ENCODE measurements around the gene GAS6. TPM values are rescaled to one million over a fixed set of nuclear protein-coding genes. Genes with fewer than 3 reads are reported as not detected.

GAS6 gene
- total RNA-seq, 6 experiments from 2014 or later: 669 to 813 (median 715) TPM

GRCh38 chr13:113865427-113865826 is 1.6 kb upstream of the GAS6 start:
- Mint-ChIP-seq H3K27me3 (ENCODE audit: insufficient read depth) (peaks cover 2% of the 10 kb centered on the region), H3K4me3 (peak overlapping the region; percentile 91), H3K4me1 (ENCODE audit: low read depth) (peaks cover 61% of the 10 kb centered on the region), H3K9me3 (0 out of 2 replicates have a peak, but pooled peaks cover 3% of the 10 kb centered on the region), H3K36me3 (ENCODE audit: low read depth) (peaks cover 45% of the 10 kb centered on the region), H3K27ac (peak overlapping the region; percentile 59)
- TF ChIP-seq, protein P1, sequence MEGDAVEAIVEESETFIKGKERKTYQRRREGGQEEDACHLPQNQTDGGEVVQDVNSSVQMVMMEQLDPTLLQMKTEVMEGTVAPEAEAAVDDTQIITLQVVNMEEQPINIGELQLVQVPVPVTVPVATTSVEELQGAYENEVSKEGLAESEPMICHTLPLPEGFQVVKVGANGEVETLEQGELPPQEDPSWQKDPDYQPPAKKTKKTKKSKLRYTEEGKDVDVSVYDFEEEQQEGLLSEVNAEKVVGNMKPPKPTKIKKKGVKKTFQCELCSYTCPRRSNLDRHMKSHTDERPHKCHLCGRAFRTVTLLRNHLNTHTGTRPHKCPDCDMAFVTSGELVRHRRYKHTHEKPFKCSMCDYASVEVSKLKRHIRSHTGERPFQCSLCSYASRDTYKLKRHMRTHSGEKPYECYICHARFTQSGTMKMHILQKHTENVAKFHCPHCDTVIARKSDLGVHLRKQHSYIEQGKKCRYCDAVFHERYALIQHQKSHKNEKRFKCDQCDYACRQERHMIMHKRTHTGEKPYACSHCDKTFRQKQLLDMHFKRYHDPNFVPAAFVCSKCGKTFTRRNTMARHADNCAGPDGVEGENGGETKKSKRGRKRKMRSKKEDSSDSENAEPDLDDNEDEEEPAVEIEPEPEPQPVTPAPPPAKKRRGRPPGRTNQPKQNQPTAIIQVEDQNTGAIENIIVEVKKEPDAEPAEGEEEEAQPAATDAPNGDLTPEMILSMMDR (IDR thresholded peaks at IDR 0.05): no peak
- no peak for DNase-seq

GRCh38 chr13:113864273-113864890 is 506 bp upstream of the GAS6 start:
- peak overlapping the region; percentile 91 for H3K4me3 Mint-ChIP-seq
- H3K4me1 Mint-ChIP-seq (ENCODE audit: low read depth): peaks cover 71% of the 10 kb centered on the region
- peak overlapping the region; percentile 87 for H3K27ac Mint-ChIP-seq
- peaks cover 3% of the 10 kb centered on the region for H3K27me3 Mint-ChIP-seq (ENCODE audit: insufficient read depth)
- TF ChIP-seq, protein P1 (IDR thresholded peaks at IDR 0.05): no peak
- peaks cover 51% of the 10 kb centered on the region for H3K36me3 Mint-ChIP-seq (ENCODE audit: low read depth)
- DNase-seq: peak; percentile 39
- H3K9me3 Mint-ChIP-seq: 0 out of 2 replicates have a peak, but pooled peaks cover 3% of the 10 kb centered on the region

DNA sequence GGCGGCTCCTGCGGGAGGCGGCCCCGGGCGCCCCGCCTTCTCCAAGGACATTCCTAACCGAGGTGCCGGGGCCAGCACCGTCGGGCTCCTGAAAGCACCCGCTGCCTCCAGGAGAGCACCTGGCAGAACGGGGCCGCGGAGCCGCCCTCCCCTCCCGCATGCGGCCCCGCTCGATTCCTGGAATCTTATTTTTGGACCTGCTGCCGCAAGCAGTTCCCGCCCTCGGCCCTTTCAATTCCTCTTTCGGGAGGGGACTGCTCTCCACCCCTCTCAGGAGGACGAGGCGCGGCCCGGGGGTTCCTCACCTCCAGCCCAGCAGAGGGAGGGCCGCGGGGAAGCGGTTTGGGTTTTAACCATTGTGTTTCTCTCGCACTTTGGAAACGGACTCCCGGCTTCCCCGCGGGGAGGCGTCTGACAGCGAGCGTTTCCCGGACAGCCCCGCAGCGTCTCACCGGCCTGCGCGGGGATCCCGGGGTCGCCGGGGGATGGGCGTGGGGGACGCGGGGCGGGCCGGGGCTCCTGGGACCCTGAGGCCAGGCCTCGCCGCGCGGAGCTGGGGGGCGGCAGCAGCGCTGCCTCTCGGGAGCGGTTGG is 849 bp downstream of the GAS6 start:
- peak overlapping the region; percentile 97 for H3K4me3 Mint-ChIP-seq
- peaks cover 60% of the 10 kb centered on the region for H3K36me3 Mint-ChIP-seq (ENCODE audit: low read depth)
- H3K4me1 Mint-ChIP-seq (ENCODE audit: low read depth): peaks cover 74% of the 10 kb centered on the region
- TF ChIP-seq, protein P1 (IDR thresholded peaks at IDR 0.05): no peak
- peaks cover 4% of the 10 kb centered on the region for H3K27me3 Mint-ChIP-seq (ENCODE audit: insufficient read depth)
- no peak for DNase-seq
- H3K9me3 Mint-ChIP-seq: peaks cover 3% of the 10 kb centered on the region; the same call in 1 of the 2 replicates
- H3K27ac Mint-ChIP-seq: peak overlapping the region; percentile 93

DNA sequence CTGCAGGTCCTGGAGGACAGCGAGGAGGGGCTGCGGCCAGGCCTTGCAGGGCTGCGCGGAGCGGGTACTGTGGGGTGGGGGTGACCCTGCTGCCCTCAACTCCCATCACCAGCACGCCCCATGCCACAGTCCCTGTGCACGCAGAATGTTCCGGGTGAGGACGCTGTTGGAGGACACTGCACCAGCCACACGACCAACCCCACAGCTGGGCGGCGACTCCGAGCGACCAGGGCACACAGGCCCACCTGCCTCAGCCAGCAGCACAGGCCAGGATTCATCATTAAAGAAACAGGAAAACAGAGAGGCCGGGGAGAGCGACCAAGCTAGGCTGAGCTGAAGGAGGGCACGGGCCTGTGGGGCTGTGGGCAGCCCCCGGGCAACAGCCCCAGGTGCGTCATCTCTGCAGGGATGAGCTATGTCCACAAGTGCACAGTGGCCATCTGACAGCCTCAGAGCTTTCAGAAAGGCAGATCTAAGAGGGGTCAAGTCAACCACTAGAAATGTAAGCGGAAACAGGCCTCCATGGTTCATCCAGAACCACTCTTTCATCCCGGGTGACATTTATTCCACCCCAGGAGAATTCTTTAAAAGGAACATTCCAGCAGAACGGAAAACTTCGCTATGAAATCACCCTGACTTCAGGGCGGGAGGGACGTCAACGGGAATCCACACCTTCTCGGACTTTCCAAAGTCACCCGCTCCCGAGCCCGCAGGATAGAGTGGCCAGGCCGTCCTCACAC is 1.5 kb downstream of the GAS6 start:
- H3K4me1 Mint-ChIP-seq (ENCODE audit: low read depth): peaks cover 75% of the 10 kb centered on the region
- peak overlapping the region; percentile 97 for H3K4me3 Mint-ChIP-seq
- H3K36me3 Mint-ChIP-seq (ENCODE audit: low read depth): peaks cover 61% of the 10 kb centered on the region
- peak overlapping the region; percentile 93 for H3K27ac Mint-ChIP-seq
- peaks cover 4% of the 10 kb centered on the region for H3K27me3 Mint-ChIP-seq (ENCODE audit: insufficient read depth)
- peaks cover 3% of the 10 kb centered on the region; the same call in 1 of the 2 replicates for H3K9me3 Mint-ChIP-seq
- peak; percentile 63 for DNase-seq
- TF ChIP-seq, protein P1 (IDR thresholded peaks at IDR 0.05): no peak

DNA sequence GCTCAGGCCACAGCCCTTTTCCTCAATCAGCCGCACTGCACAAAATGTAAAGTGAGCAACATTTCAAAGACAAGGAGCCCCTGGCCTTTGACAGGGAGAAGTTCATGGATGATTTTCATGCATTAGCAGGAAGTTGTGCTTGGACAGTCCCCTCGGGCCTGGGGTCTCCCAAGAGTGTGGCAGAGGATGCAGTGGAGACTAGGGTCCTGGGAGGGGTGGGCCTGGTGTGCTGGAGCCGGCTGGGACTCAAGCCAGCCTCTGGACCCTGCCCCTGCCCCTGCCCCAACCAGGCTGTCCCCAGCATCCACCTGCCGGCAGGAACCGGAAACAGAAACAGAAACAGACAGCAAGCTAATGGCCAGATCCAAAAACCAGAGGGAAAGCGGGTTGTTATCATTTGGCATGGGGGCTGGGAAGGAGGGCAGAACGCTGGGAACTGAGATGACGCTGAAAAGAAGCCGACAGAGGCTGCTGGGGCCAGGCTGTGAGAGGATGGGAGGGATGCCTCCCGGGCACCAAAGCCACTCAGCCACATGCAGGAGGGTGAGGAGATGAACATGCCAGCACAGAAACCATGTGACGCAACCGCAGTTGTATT is 2.3 kb downstream of the GAS6 start:
- Mint-ChIP-seq H3K27me3 (ENCODE audit: insufficient read depth) (peaks cover 4% of the 10 kb centered on the region), H3K27ac (peak overlapping the region; percentile 79), H3K4me3 (peak overlapping the region; percentile 97), H3K36me3 (ENCODE audit: low read depth) (peaks cover 68% of the 10 kb centered on the region), H3K4me1 (ENCODE audit: low read depth) (peaks cover 83% of the 10 kb centered on the region), H3K9me3 (peaks cover 3% of the 10 kb centered on the region; the same call in 1 of the 2 replicates)
- DNase-seq: peak; percentile 81
- TF ChIP-seq, protein P1 (IDR thresholded peaks at IDR 0.05): peak; percentile 18; the same call in 1 of the 2 replicates
